Tongue (tissue), 2 donors: ENCODE measurements around the gene FOXO4. TPM values are rescaled to one million over a fixed set of nuclear protein-coding genes. Genes with fewer than 3 reads are reported as not detected.
A peak's percentile ranks its signal among the peaks of the same experiment; 100 is the strongest.
"Not testable (repeated sequence)": the region's sequence is repeated elsewhere in the genome, so short reads cannot be mapped to it uniquely, and the experiment has no call there.

Experiments
- DNase-seq: peaks from one replicate; pipeline ENCODE4 v3.0.0-alpha.2; 2015
- total RNA-seq: library from RNA; depleted of rRNA; stranded (reverse); fragments of >200 nt; gene quantifications from one replicate; pipeline ENCODE4 v1.2.3, GENCODE V29; 2014

The FOXO4 gene
- total RNA-seq, result 19.5 TPM

- peak; percentile 96 for DNase-seq
Observed at GRCh38 chrX:71095555-71095980, at the start of gene FOXO4. TSS of gene FOXO4 (plus strand) at chrX:71095851. CDS start at chrX:71096529, 678 bp downstream.

DNA sequence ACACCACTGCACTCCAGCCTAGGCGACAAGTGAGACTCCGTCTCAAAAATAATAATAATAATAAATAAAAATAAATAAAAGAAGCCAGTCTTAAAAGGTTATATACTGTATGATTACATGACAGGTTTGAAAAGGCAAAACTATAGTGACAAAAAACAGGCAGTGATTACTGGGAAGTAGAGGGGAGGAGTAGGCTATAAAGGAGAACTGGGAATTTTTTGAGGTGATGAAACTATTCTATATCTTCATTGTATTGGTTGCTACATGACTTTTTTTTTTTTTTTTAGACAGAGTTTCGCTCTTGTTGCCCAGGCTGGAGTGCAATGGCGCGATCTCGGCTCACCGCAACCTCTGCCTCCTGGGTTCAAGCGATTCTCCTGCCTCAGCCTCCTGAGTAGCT lies 47.8 kb upstream of the FOXO4 start:
- DNase-seq, result not testable (repeated sequence)

DNA sequence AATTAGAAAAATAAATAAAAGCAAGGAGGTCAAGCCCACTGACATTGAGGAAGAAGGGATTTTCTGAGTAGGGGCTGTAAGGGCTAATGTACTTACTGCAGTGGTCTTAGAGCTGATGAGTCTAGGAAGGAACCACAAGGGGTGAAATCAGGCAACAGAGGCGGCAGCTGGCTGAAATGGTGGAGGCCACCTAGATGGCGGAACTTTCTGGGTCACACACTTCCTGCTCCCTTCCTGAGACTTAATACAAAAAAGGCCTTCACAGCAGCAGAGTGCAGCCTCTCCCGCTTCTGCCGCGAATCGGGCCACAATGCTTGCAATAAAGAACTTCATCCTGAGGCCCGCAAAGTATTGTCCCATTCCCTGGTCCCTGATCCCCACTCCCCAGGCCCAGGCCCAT lies 42.9 kb upstream of the FOXO4 start:
- DNase-seq, result no peak

GRCh38 chrX:71053217-71053621 lies 42.4 kb upstream of the FOXO4 start:
- DNase-seq, result peak; percentile 44

GRCh38 chrX:71056867-71057266 lies 38.8 kb upstream of the FOXO4 start:
- DNase-seq, result no peak

DNA sequence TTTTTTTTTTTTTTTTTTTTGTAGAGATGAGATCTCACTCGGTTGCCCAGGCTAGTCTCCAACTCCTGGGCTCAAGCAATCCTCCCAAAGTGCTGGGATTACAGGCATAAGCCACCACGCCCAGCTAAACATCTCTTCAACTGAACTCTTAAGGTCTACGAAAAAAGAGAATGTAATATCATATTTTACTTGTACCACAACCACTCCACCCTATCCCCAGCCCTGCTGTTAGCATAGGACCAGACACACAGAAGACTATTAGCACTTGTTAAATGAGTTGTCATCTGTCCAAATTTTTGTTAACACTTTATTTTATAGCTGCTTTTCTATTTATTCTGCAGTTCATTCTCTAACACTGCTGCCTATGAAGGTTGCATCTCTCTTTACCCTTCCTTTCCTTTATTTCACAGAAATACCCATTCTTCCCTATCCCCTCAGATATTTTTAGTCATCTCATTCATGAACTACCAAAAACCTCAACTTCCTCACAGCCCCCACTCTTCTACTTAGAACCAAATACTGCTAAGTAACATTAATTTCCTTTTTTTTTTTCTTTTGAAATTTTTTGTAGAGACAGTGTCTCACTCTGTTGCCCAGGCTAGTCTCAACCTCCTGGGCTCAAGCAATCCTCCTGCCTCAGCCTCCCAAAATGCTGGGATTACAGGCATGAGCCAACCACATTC lies 37.7 kb upstream of the FOXO4 start:
- DNase-seq, result no peak

DNA sequence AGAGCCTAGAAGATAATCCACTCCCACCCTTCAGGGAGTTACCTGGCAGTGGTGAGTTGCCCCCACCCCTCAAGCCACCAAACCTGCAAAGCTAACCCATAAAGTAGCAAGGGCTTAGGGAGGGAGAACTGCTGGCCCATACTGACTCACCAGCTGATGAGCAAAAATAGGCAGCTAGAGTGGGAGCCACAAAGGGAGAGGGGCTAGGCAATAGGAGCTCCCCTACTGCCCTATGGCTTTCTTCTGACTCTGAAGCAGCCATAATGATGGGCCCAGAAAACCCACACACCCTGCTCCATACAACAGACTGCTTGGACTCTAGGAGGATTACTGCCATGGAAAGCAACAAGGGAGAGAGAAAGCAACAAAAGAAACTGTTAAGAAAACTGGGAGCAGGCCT lies 35.5 kb upstream of the FOXO4 start:
- DNase-seq, result no peak

DNA sequence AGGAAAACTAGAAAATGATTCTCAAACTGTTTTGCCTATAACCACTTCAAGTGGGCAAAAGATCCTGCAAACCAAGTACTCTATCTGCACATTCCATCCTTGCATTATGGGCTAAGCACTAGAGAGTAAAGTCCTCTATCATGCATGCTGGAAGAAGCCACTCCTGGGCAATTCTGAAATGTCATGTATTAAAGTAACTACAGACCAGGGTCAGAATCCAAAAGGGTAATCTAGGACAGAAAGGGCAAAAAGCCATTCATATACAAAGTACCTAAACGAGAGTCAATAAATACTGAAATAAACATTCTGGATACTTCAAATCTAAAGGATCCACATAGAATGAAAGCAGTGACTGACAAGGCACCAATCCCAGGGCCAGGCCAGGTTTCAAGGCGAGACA lies 28.6 kb upstream of the FOXO4 start:
- no peak for DNase-seq

DNA sequence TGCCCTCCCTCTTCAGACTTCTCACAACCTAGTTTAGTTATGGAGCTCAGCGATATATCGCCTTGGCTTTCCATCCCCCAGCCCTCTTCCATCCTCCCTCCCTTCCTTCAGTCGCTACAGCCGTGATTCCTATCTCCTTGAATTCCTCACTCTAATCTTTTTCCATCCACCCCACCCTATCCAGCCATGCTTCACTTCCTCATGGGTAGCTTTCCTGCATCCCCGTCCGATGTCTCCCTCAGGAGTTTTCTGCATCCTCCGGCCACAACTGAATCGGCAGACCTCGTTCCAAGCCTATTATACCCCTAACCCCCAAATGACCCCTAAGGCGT lies 28.0 kb upstream of the FOXO4 start:
- no peak for DNase-seq

DNA sequence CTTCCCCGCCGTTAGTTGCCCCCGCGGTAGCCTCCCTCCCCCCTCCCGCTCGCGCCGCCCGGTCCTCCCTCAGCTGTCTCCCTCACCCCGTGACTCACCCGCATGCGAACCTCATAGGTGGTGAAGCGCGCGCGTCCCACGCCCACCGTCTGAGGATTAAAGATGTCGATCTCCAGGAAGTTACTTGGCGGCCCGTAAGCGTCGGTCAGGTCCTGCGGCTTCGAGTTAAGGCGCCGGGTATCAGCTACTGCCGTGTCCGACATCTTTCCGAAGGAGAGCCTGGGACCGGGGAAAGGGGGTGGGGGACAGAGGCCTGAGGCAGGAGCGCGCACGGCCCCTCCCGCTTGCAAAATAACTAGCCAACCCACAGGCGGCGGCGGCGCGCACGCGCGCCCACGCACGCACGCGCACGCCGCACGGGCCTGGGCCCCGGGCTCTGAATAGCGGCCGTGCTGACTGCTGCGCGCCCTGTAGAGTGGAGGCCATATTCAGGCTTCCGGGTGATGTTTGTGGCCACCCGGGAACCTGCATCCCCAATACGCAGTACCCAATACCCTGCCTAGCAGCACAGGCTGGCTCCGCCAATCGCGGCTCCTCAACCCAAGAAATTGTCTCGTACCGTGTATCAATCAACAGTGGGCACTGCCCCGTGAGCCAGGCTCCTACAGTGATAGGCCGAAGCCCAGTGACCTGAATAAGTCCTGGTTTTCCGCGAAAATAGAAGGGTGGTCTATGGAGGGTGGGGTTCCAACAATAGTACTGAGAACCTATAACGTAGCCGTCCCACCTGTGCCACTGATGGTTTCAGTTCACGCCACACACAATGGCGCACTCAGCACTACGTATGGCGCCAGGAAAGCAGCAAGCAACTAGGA lies 27.4 kb upstream of the FOXO4 start, which contains the start of gene SNX12:
SNX12 (minus strand) TSS at position 291 of the 875 bp plus-strand sequence; CDS start at position 263, 28 bp downstream.
- peak; percentile 95 for DNase-seq

DNA sequence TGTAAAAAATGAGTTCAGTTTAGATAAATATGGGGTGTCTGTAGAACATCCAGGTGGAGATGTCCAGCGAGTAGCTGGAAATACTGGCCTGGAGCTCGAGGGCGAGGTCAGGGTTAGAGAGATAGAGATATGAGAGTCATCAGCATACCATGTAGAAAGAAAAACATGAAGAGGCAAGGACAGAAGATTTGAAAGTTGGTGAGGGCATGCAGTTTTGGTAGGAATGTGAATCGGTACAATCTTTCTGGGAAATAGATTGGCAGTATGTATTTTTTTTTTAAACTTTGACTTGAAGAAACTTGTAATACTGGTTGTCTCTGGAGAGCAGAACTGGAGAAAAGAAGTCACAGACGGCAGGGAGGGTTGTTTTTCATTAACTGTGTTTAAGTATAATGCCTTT lies 25.1 kb upstream of the FOXO4 start:
- no peak for DNase-seq

- DNase-seq, result peak; percentile 6
Observed at GRCh38 chrX:71081330-71082123, 14.1 kb upstream of the FOXO4 start.

GRCh38 chrX:71082124-71082647 lies 13.5 kb upstream of the FOXO4 start:
- DNase-seq, result no peak

GRCh38 chrX:71082822-71083221 lies 12.8 kb upstream of the FOXO4 start:
- no peak for DNase-seq

- DNase-seq, result no peak
Observed at GRCh38 chrX:71085900-71086299, 9.8 kb upstream of the FOXO4 start.

GRCh38 chrX:71091263-71091662 lies 4.4 kb upstream of the FOXO4 start:
- no peak for DNase-seq

GRCh38 chrX:71095033-71095432 lies 618 bp upstream of the FOXO4 start:
- no peak for DNase-seq

DNA sequence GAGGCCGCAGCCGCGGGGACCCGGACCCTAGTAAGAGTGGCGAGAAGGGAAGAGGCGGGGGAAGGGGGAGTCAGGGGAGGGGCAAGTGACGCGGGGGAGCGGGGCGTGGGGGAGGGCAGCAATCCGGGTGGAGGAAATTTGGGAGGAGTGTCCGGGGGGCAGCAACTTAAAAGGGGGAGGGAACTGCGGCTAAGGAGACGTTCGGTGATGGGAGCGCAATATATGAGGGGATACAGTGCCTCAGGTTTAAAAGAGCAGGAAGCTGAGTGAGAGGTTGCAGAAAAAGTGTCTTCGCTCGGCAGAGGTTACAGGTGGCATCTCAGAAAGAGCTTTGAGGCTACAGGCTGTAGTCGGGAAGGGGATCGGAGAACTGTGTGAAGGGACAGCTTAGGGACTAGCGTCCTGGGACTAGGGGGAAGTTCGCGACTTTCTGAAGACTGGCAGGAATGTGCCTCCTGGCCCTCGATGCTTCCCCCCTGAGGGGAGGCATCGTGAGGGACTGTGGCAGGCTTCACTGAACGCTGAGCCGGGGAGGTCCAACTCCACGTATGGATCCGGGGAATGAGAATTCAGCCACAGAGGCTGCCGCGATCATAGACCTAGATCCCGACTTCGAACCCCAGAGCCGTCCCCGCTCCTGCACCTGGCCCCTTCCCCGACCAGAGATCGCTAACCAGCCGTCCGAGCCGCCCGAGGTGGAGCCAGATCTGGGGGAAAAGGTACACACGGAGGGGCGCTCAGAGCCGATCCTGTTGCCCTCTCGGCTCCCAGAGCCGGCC lies 519 bp downstream of the FOXO4 start:
- DNase-seq, result peak; percentile 85

GRCh38 chrX:71096760-71097032 lies 1.0 kb downstream of the FOXO4 start:
- no peak for DNase-seq

DNA sequence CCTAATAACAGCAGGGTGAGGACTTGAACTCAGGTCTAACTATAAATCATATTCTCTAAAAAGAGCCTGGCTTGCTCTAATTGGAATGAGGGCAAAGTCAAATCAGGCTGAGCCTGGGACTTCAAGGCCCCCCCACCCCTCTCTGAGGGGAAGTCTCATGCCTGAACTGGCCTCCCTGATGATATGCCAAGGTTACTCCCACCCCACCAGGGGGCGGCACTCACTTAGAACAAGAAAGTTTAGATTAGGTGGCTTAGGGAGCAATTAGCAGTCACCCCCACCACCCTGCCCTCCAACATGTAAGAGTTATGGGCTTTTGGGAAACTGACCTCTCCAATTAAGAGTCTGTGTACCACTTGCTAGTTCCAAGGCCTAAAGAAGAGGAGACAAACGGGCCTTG lies 2.7 kb downstream of the FOXO4 start:
- peak; percentile 76 for DNase-seq

GRCh38 chrX:71098951-71099506 lies 3.4 kb downstream of the FOXO4 start:
- DNase-seq, result no peak

GRCh38 chrX:71099736-71100135 lies 4.1 kb downstream of the FOXO4 start:
- no peak for DNase-seq
